ENCODE results near the gene FILIP1L. TPM values are rescaled to one million over a fixed set of nuclear protein-coding genes. Genes with fewer than 3 reads are reported as not detected.

FILIP1L gene
- total RNA-seq, 4 donors from 2014 or later: 28.3 to 56.3 (median 43.2) TPM

DNA sequence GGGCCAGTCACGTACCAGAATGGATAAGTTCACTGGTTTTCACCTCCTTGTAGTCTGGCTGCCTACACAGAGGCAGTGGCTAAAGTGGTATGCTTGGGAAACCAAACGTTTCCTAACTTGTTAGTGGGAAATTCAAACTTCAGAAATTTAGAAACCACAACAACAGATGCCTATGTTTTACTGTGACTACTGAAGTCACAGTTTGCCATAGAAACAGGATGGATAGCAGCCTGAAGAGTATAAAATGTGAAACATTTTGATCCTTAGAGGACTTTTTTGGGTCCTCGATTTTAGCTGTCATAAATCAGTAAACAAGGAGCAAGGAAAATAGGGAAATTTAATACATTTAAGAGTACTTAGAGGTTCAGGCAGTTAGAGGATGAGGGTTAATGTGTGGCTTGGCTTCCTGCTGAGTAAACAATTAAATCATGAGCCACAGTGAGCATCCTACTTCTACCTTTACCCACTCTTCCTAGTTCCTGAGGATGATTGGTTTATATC, 248.0 kb downstream of the FILIP1L start:
- TF ChIP-seq, protein P1, sequence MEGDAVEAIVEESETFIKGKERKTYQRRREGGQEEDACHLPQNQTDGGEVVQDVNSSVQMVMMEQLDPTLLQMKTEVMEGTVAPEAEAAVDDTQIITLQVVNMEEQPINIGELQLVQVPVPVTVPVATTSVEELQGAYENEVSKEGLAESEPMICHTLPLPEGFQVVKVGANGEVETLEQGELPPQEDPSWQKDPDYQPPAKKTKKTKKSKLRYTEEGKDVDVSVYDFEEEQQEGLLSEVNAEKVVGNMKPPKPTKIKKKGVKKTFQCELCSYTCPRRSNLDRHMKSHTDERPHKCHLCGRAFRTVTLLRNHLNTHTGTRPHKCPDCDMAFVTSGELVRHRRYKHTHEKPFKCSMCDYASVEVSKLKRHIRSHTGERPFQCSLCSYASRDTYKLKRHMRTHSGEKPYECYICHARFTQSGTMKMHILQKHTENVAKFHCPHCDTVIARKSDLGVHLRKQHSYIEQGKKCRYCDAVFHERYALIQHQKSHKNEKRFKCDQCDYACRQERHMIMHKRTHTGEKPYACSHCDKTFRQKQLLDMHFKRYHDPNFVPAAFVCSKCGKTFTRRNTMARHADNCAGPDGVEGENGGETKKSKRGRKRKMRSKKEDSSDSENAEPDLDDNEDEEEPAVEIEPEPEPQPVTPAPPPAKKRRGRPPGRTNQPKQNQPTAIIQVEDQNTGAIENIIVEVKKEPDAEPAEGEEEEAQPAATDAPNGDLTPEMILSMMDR (IDR thresholded peaks at IDR 0.05; ENCODE audit: low read depth): no peak

DNA sequence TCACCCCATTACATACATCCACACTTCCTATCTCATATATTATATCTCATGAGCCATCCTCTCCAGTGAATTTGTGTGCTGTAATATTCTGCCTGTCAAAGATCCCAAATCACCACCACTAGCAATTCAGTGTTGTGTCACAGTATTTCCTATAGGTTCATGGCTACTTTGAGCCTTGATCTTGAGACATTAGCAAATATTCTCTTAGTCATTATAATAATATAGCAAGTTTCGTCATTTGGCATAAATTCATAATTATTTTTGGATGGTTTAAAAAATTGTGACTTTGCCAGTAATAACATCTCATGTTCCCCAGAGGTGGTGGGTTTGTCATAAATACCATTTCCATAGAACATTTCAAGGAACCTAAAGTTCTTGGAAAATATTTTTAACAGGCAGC, 249.0 kb downstream of the FILIP1L start:
- TF ChIP-seq, protein P1 (IDR thresholded peaks at IDR 0.05; ENCODE audit: low read depth): no peak

DNA sequence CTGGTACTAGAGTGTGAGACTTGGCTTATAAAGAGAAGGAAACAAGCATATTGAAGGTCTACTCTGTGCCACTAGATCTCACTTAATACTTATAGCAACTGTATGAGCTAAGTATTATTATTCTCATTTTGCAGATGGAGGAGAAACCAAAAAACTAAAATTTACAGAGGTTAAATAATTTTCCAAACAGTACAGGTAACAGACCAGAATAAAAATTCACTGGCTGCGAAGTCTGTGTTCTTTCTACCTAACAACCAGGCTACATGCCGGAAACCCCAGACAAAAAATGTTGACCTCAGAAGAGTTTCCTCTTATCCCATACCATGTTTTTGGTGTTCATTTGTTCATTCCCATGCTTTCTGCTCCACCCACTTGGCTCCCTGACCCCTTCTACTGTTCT, 250.0 kb downstream of the FILIP1L start:
- TF ChIP-seq, protein P1 (IDR thresholded peaks at IDR 0.05; ENCODE audit: low read depth): no peak

DNA sequence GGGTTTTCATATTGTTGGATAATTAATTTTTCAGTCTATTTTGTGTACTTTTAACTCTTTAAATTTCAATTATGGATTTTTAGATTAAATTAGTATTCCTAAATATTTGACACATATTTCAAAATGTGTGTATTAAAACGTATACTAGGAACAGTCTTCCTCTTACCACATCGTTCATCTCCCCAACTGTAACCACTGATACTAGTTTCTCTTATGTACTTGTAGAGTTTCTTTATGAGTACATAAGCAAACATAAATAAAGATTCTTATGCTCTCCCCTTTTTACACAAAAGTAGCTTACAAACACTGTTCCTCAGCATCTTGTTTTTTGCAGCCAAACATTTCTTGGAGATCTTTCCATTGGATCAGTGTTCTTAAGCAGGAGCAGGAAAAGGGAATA, 250.7 kb downstream of the FILIP1L start:
- TF ChIP-seq, protein P1 (IDR thresholded peaks at IDR 0.05; ENCODE audit: low read depth): no peak

DNA sequence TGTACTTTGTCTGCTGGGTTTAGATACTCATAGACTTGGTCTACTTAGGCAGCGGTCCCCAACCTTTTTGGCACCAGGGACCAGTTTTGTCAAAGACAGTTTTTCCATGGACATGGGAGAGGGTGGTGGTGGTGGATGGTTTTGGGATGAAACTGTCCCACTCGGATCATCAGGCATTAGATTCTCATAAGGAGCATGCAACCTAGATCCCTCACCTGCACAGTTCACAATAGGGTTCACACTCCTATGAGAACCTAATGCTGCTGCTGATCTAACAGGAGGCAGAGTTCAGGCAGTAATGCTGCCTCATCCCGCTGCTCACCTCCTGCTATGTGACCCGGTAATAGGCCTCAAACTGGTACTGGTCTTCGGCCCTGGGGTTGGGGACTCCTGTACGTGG, 251.3 kb downstream of the FILIP1L start:
- TF ChIP-seq, protein P1 (IDR thresholded peaks at IDR 0.05; ENCODE audit: low read depth): no peak

DNA sequence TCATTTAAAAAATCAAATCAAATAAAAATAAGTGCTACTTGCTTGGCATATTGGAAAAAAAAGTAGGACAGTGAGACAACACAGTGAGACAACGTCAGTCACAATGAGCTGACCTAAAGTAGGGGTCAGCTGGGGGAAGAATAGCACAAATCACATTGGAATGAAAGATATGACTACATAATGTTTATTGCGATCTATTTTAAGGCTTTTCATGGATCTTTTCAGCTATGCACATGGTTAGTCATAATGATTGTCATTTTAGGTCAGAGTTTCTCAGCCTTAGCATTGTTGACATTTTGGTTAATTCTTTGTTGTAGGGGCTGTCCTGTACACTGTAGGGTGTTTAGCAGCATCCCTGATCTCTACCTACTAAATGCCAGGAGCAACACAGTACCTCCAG, 252.1 kb downstream of the FILIP1L start:
- TF ChIP-seq, protein P1 (IDR thresholded peaks at IDR 0.05; ENCODE audit: low read depth): no peak

DNA sequence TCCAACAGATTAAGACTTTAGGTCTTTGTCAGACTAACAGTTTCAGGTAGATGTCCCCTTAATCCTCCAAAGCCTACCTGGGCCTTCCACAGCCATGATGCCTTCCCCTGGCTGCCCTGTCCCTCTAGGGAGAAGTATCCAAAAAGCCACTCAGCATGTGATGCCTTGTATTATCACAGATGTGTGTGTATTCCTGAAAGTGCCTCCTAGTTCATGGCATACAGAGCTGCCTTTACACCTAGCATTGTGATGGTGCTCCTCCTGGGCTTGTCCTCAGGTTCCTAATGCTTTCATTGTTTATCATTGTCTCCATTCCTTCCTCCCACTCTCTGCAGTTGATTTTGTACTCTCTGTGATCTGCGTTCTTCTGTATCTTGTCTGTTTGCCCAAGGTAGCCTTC, 253.1 kb downstream of the FILIP1L start:
- TF ChIP-seq, protein P1 (IDR thresholded peaks at IDR 0.05; ENCODE audit: low read depth): no peak

Data from subcutaneous adipose tissue (tissue), 4 donors.